MCF 10A (cell line): ENCODE measurements around the gene MRPL58. TPM values are rescaled to one million over a fixed set of nuclear protein-coding genes. Genes with fewer than 3 reads are reported as not detected.

Experiments used
- BruUV-seq: library from RNA; stranded (reverse); fragments of 400-500 nt; replicated peaks from 2 replicates; lab custom pipeline; 2021; lab: Mats Ljungman, UMichigan
- CTCF ChIA-PET: fragments of 300-600 bp; sonication (Branson Sonifier 250); formaldehyde crosslinking; extraction: SDS; loops from one replicate; lab custom pipeline; 2021; ENCODE audit warnings: antibody characterized with exemption, inconsistent platforms; lab: Yijun Ruan, JAX
- POLR2A ChIA-PET: fragments of 300-600, 350-650 bp; sonication (Branson Sonifier 250); formaldehyde crosslinking; extraction: SDS; loops from one replicate; lab custom pipeline; 2020; ENCODE audit warnings: antibody characterized with exemption, inconsistent platforms; lab: Yijun Ruan, JAX
- DNase-seq: peaks from one replicate; pipeline ENCODE4 v3.0.0-alpha.2; 2018; ENCODE audit not compliant: unreplicated experiment
- H3K27ac Mint-ChIP-seq: one replicate; pipeline ENCODE4 v1.8.0; 2022; ENCODE audit warnings: mild to moderate bottlenecking, low read depth, mixed read lengths; ENCODE audit not compliant: unreplicated experiment
- H3K27me3 Mint-ChIP-seq: one replicate; pipeline ENCODE4 v1.8.0; 2022; ENCODE audit warnings: mixed read lengths; ENCODE audit not compliant: insufficient read depth, unreplicated experiment
- H3K36me3 Mint-ChIP-seq: one replicate; pipeline ENCODE4 v1.8.0; 2022; ENCODE audit warnings: mild to moderate bottlenecking, moderate library complexity, mixed read lengths; ENCODE audit not compliant: insufficient read depth, unreplicated experiment
- H3K4me1 Mint-ChIP-seq: one replicate; pipeline ENCODE4 v1.8.0; 2022; ENCODE audit warnings: mixed read lengths; ENCODE audit not compliant: insufficient read depth, unreplicated experiment
- H3K4me3 Mint-ChIP-seq: one replicate; pipeline ENCODE4 v1.8.0; 2022; ENCODE audit warnings: mild to moderate bottlenecking, moderate library complexity, mixed read lengths; ENCODE audit not compliant: unreplicated experiment
- H3K9me3 Mint-ChIP-seq: one replicate; pipeline ENCODE4 v1.8.0; 2022; ENCODE audit warnings: mixed read lengths; ENCODE audit not compliant: unreplicated experiment
- CTCF ChIP-seq: fragments of 200-600 bp; IDR thresholded peaks from one replicate; pipeline ENCODE4 v1.8.0; 2022; ENCODE audit warnings: antibody characterized with exemption, mild to moderate bottlenecking; ENCODE audit not compliant: unreplicated experiment
- intact Hi-C: fragments of 100-400 bp; cut with micrococcal nuclease; formaldehyde crosslinking; loops from 2 replicates; pipeline ENCODE4 v1.14.1; 2022
- total RNA-seq: library from RNA; stranded (reverse); gene quantifications from 2 replicates; pipeline ENCODE4 v1.2.3, GENCODE V29; 2022

MRPL58 gene
- total RNA-seq, 1 experiment from 2014 or later: 71.2 TPM

GRCh38 chr17:75049057-75049456, 36.6 kb downstream of the MRPL58 start:
- BruUV-seq: no TSS peak
- CTCF ChIA-PET: interaction anchor here (0.7 to 2.6 kb wide), 8 partner anchors 12 to 152 kb away, joined by 3 to 20 read pairs (median 4); no protein-coding TSS in a partner anchor
- Mint-ChIP-seq H3K9me3 (no peaks in the 10 kb centered on the region), H3K27ac (no peak overlapping the region), H3K4me1 (peaks cover 13% of the 10 kb centered on the region), H3K36me3 (peaks cover 55% of the 10 kb centered on the region), H3K4me3 (peak overlapping the region; percentile 98), H3K27me3 (no peaks in the 10 kb centered on the region)
- TF ChIP-seq CTCF: no peak
- no peak for DNase-seq
- POLR2A ChIA-PET: interaction anchor here (0.7 to 4.9 kb wide), 27 partner anchors 8 to 357 kb away, joined by 3 to 63 read pairs (median 5); partner anchors contain the start of genes ARMC7, CDR2L, FDXR and GRB2
- intact Hi-C loops: no loop called here

- CTCF ChIA-PET: interaction anchor here (0.6 to 2.6 kb wide), 6 partner anchors 11 to 111 kb away, joined by 3 to 20 read pairs (median 6); no protein-coding TSS in a partner anchor
- intact Hi-C loops: no loop called here
- Mint-ChIP-seq H3K4me1 (peaks cover 13% of the 10 kb centered on the region), H3K27me3 (no peaks in the 10 kb centered on the region), H3K27ac (no peak overlapping the region), H3K4me3 (no peak overlapping the region), H3K9me3 (no peaks in the 10 kb centered on the region), H3K36me3 (peaks cover 59% of the 10 kb centered on the region)
- no peak for TF ChIP-seq CTCF
- POLR2A ChIA-PET: interaction anchor here (0.7 to 4.9 kb wide), 11 partner anchors 10 to 168 kb away, joined by 3 to 34 read pairs (median 4); partner anchors contain the start of genes ARMC7 and MRPL58
- no peak for DNase-seq
- BruUV-seq: no TSS peak
Observed at GRCh38 chr17:75049706-75050105, 37.2 kb downstream of the MRPL58 start.

GRCh38 chr17:75051941-75052340, 39.5 kb downstream of the MRPL58 start:
- Mint-ChIP-seq H3K27me3 (no peaks in the 10 kb centered on the region), H3K4me1 (peaks cover 13% of the 10 kb centered on the region), H3K27ac (no peak overlapping the region), H3K36me3 (peaks cover 71% of the 10 kb centered on the region), H3K9me3 (no peaks in the 10 kb centered on the region), H3K4me3 (no peak overlapping the region)
- ChIA-PET POLR2A (interaction anchor here (1.4 kb wide), 1 partner anchor 9 kb away, joined by 5 read pairs; no protein-coding TSS in a partner anchor), CTCF (interaction anchor here (0.6 to 0.7 kb wide), 2 partner anchors 9 to 18 kb away, joined by 3 read pairs; no protein-coding TSS in a partner anchor)
- DNase-seq: no peak
- no TSS peak for BruUV-seq
- TF ChIP-seq CTCF: no peak
- intact Hi-C loops: no loop called here

GRCh38 chr17:75059369-75060345, 47.2 kb downstream of the MRPL58 start:
- Mint-ChIP-seq H3K27ac (no peak overlapping the region), H3K36me3 (peaks cover 60% of the 10 kb centered on the region), H3K4me1 (no peaks in the 10 kb centered on the region), H3K27me3 (no peaks in the 10 kb centered on the region), H3K4me3 (no peak overlapping the region), H3K9me3 (no peaks in the 10 kb centered on the region)
- BruUV-seq: no TSS peak
- intact Hi-C loops: no loop called here
- ChIA-PET CTCF (interaction anchor here (0.6 to 4.9 kb wide), 17 partner anchors 10 to 142 kb away, joined by 3 to 38 read pairs (median 4); partner anchors contain the start of genes HID1 and NT5C), POLR2A (interaction anchor here (0.6 to 1.7 kb wide), 12 partner anchors 9 to 180 kb away, joined by 3 to 7 read pairs (median 4); partner anchors contain the start of genes ATP5PD and KCTD2)
- TF ChIP-seq CTCF: peak; percentile 30
- no peak for DNase-seq
